Neural cell (in vitro differentiated cells): Measurements from ENCODE around the gene MT1M.

ENCODE experiments used
- CTCF ChIP-seq: fragments of 450-650 bp; IDR thresholded peaks from 2 replicates; pipeline ENCODE4 v1.5.1; 2014; ENCODE audit warnings: antibody characterized with exemption, mild to moderate bottlenecking, moderate library complexity; ENCODE audit not compliant: poor library complexity, severe bottlenecking
- EP300 ChIP-seq: fragments of 450-650 bp; conservative IDR thresholded peaks from 2 replicates; pipeline ENCODE4 v1.6.1; 2014; ENCODE audit warnings: antibody characterized with exemption, mild to moderate bottlenecking, moderate library complexity; ENCODE audit not compliant: poor library complexity, severe bottlenecking
- RAD21 ChIP-seq: fragments of 450-650 bp; conservative IDR thresholded peaks from 2 replicates; pipeline ENCODE4 v1.6.1; 2014; ENCODE audit warnings: antibody characterized with exemption, mild to moderate bottlenecking, moderate library complexity

- TF ChIP-seq CTCF, result peak; percentile 35
- no peak for TF ChIP-seq EP300
- no peak for TF ChIP-seq RAD21
These were observed 41.5 kb downstream of the MT1M start for GRCh38 chr16:56673921-56674320.
